Measurements from ENCODE around the gene SLC22A7.

Gene SLC22A7

DNA sequence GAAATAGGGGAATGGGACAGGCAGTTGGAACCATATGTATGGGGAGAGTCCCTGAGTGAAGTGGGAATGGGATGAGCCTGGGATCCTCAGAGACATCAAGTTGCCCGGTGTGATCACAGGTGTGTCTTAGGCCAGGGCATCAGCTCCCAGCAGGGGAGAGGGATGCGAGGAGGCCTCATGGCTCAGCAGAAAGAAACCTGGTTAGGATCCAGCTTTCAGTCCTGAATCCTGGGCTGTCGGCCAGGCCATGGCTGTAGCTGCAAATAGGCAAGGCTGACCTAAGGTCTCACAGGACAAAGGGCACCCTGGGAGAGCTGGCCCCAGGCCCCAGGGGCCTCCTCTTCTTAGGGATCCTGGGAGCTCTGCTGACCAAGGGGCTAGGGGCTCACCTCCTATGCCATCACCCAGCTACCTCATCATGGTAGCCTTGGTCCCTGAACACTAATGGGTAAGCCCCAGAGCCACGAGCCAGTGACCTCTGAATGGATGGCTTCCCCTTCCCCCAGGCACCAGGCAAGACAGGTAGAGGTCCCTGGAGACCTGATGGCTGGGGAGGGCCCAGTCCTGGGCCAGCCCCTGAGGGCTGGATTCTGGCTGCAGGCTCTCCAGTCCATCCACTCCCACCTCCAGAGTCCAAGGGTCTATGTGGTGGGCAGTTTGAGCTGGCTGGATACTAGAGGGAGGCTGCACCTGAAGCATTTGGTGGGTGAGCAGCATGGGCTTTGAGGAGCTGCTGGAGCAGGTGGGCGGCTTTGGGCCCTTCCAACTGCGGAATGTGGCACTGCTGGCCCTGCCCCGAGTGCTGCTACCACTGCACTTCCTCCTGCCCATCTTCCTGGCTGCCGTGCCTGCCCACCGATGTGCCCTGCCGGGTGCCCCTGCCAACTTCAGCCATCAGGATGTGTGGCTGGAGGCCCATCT lies at the start of gene SLC22A7:
Gene SLC22A7, plus strand, starts transcription at position 617 of the 921 bp plus-strand sequence. Its CDS starts 99 bp downstream, at position 716.
- DNase-seq = no peak

DNA sequence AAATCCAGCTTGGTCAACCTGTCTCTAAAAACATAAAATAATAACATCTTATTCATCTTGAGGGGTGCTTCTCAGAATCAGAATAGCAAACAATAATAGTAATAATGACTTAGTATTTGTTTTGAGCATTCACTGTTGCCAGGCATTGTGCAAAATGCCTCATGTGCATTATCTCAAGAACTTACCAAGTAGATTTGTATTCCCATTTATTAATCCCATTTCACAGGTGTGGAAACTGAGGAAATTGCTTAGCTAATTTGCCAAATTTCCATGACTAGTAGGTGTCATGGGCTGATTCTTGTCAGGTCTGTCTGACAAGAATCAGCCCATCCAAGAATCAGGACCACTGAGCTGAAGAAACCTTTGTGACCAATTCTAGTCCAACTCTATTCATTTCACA lies 49.3 kb upstream of the SLC22A7 start:
- no peak for DNase-seq

DNA sequence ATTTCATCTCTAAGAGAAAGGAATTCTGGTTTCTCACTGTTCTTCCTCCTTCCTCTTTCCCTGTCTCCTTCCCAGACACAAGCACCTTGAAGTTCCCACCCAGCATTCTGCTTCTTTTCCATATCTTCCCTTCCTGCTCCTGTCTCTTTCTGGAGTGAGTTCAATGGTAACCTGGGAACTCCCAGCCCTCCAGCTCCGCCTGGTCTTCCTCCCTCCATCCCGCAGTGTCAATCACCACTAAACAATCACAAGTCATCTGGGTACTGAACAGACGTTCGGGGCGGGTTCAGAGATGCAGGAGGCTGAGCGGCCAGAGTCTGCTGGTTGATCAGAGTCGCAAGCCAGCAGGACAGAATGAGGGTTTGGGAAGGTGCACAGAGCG lies 47.1 kb upstream of the SLC22A7 start:
- no peak for DNase-seq

- DNase-seq = no peak
These were observed 44.7 kb upstream of the SLC22A7 start for GRCh38 chr6:43253401-43253800.

DNA sequence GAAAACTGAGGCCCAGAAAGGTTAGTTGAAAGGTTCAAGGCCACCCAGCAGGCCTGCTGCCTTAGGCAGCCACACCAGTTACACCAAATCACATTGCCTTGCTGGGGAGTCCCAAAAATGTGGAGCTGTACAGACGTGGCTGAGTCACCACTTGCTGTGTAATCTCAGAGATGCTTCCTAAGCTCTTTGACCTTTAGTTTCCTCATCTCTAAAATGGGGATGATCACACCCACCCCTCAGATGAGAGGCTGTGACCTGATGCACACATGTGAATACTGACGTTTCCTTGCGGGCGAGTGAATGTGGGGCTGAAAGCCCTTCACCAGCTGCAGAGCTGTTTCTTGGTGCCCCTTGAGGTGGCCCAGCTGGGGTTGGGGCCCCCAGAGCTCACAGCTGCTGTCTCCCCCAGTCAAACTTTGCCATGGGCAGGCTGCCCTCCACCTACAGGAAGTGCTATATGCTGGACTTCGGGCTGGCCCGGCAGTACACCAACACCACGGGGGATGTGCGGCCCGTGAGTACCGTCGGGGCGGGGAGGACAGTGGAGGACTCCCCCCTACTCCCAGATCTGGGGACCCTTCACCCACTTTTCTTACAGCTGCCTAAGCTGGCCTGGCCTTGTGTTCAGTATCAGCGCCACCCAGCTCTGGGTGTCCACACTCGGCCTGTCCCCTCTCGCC lies 43.8 kb upstream of the SLC22A7 start:
- DNase-seq = no peak

DNA sequence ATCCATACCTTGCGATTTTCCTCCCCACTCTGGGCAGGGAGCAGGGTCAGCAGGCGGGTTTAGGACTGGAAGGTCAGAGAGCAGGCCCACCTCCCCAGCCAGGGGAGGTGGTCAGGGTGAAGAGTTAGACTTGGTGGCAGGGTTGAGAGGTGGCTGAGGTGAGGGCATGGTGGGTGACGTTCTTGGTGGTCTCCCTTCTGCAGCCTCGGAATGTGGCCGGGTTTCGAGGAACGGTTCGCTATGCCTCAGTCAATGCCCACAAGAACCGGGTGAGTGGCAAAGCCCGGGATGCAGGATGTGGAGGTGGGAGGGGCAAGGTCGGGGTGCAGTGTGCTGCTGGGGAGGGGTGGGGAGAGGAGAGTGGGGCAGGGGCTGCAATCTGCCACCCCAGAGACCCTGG lies 43.2 kb upstream of the SLC22A7 start:
- no peak for DNase-seq

- no peak for DNase-seq
These were observed 42.5 kb upstream of the SLC22A7 start for GRCh38 chr6:43255408-43256054.

GRCh38 chr6:43256670-43257366 lies 41.2 kb upstream of the SLC22A7 start:
- no peak for DNase-seq

DNA sequence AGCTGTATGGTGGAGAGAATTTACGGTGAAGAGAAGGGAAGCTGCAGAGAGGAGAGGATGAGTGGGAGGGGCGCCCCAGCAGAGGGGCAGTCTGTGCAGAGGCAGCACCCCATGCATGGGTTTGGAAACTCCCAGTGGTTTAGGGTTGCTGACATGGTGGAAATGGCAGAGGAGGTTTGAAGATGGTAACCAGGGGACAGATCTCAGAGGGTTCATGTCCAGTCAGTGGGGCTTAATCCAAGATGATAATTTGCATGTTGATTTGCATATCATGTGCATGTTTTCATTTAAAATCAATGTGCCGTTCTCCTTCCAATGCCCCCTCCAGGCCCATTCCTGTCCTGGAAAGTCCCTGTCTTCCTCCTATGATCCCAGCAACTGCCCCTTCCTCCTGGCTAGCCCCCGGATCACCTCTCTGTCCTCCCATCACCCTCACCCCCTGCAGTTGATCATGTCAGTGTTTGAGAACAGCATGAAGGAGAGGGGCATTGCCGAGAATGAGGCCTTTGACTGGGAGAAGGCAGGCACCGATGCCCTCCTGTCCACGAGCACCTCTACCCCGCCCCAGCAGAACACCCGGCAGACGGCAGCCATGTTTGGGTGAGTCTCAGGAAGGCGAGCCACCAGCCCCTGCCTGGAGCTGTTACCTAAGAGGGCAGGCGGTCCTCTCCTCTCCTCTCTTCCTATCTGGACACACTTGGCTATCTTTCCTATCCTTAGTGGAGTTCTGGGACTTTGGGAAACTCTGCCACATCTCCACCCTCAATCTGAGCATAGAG lies 40.5 kb upstream of the SLC22A7 start:
- no peak for DNase-seq

DNA sequence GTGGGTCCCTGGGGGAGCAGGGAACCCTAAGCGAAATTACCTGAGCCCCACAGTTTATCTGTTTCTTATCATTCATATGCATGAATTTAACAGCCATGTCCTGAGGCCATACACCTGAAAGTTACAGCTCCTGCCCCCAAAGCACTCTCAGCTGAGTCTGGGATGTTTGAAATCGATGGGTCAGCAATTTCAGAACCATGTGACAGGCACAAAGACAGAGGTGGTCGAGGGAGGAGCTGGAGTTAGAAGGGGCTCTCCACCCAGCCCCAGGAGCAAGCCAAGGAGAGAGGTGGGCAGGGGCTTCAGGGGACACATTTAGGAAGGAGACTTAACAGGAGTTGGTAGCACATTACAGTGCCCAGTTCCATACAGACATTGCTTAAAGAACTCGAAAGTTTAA lies 39.9 kb upstream of the SLC22A7 start:
- no peak for DNase-seq

DNA sequence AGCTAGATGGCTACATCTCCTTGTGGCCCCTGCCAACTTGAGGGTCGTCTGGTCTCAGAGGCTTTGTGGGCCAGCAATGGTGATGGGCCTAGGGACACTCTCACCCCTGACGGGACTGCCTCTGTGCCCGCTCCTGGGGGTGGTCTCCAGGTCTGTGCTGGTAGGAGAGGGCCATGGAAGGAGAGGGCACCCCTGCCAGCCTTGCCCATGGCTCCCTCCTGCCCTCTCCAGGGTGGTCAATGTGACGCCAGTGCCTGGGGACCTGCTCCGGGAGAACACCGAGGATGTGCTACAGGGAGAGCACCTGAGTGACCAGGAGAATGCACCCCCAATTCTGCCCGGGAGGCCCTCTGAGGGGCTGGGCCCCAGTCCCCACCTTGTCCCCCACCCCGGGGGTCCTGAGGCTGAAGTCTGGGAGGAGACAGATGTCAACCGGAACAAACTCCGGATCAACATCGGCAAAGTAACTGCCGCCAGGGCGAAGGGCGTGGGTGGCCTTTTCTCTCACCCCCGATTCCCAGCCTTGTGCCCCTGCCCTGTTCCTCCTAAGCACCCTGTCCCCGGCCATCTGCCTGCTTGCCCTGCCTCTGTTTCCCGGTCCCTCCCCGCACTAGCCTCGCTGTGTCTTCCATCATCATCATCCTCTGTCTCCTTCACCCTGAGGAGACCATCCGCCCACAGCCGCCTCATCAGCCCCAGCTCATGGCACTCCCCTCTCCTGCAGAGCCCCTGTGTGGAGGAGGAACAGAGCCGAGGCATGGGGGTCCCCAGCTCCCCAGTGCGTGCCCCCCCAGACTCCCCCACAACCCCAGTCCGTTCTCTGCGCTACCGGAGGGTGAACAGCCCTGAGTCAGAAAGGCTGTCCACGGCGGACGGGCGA lies 39.0 kb upstream of the SLC22A7 start:
- no peak for DNase-seq

GRCh38 chr6:43260791-43261190 lies 37.3 kb upstream of the SLC22A7 start:
- DNase-seq = no peak

DNA sequence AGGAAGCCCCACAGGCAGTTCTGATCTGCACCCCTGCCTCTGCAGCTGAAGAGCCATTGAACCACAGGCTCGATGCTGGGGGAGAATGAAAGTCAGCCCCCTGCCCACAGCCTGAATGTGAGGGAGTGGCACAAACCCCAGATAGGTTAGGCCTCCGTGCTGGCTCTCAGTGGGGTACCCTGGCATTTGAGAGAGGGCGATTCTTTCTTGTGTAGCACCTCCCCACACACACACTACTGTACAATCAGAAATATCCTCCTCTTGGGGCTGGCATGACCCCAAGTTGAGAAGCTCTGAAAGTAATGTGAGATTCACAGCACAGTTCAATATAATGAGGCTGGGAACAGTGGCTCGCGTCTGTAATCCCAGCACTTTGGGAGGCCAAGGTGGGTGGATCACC lies 36.9 kb upstream of the SLC22A7 start:
- no peak for DNase-seq

DNA sequence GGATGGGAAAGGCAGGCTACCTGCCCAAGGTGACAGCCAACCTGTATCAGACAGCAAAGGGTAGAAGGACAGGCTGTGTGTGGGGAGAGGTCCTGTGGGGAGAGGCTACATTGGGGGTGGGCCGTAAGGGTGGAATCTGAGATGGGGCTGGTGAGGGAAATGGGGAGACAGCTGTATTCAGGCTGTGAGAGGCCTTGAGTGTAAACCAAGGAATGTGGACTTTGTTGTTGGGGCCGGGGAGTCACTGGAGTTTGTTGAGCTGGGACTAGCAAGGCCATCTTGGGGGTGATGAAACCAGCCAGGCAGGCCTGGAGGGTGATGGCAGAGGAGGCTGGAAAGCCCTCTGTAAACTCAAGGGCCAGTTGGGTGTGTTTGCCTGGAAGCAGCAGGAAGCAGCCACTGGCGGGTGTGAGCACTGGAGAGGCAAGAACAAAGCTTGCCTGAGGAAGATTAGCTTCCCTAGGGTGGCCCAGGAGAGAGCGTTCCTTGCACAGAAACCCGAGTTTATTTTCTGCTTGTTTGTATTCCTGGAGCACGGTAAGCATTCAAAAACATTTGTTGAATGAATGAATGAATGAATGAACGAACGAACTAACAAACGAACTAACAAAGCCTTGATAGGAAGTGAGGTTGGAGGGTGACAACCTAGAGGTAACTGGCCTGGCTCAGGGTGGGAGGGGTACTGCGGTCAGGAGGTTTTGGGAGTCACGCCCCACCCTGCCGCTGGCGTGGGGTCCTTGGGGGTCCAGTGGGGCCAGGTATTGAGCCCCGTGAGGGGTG lies 35.9 kb upstream of the SLC22A7 start:
- no peak for DNase-seq

DNA sequence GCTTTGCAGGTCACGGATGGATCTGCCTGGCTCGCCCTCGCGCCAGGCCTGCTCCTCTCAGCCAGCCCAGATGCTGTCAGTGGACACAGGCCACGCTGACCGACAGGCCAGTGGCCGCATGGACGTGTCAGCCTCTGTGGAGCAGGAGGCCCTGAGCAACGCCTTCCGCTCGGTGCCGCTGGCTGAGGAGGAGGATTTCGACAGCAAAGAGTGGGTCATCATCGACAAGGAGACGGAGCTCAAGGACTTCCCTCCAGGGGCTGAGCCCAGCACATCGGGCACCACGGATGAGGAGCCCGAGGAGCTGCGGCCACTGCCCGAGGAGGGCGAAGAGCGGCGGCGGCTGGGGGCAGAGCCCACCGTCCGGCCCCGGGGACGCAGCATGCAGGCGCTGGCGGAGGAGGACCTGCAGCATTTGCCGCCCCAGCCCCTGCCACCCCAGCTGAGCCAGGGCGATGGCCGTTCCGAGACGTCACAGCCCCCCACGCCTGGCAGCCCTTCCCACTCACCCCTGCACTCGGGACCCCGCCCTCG lies 35.2 kb upstream of the SLC22A7 start:
- DNase-seq = no peak

DNA sequence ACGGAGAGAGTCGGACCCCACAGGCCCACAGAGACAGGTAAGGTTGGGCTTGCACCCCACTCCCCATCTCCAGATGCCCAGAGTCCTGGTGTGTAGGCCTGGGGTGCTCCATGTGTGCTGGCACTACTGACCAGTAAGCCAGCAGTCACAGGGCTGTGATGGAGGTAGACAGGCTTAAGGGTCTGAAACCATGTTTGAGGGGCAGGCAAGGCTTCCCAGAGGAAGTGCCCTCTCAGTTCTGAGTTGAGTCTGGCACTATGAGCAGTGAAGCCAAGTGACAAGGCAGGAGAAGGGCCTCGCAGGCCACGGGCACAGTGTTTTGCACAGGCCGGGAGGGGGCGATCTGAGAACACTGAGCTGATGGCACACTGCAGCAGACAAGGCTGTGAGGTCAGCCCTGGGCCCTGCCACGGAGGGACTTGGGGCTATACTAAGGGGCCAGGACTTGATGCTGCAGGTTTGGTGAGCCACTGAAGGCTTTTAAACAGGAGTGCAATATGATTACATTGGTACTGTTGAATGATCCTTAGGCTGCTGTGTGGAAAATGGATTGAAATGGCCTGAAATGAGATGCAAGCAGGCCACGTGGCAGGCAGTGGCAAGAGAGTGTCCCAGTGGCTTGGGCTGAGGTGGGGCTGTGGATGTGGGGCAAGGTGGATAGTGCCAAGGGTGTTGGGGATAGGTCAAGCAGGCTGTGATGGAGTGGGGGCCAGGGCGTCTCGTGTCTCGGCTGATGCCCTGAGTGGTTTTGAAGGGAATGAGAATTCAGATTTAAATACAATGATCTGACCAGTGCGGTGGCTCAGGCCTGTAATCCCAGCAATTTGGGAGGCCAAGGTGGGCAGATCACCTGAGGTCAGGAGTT lies 34.5 kb upstream of the SLC22A7 start:
- DNase-seq = peak in 1 of 3 experiments; percentile 41

GRCh38 chr6:43264599-43265145 lies 33.4 kb upstream of the SLC22A7 start:
- no peak for DNase-seq

GRCh38 chr6:43265564-43265963 lies 32.5 kb upstream of the SLC22A7 start:
- DNase-seq = no peak

Measured in NCI-H1417 (cell line).